Activated CD8-positive, alpha-beta memory T cell treated with anti-CD3 and anti-CD28 coated beads, Interleukin-2, amount 50 U/mL, for 4 hours (primary cell): ENCODE measurements around the gene MEF2C.

Source experiments
- DNase-seq: peaks from one replicate; pipeline ENCODE4 v3.0.0-alpha.2; 2020

The MEF2C gene

DNA sequence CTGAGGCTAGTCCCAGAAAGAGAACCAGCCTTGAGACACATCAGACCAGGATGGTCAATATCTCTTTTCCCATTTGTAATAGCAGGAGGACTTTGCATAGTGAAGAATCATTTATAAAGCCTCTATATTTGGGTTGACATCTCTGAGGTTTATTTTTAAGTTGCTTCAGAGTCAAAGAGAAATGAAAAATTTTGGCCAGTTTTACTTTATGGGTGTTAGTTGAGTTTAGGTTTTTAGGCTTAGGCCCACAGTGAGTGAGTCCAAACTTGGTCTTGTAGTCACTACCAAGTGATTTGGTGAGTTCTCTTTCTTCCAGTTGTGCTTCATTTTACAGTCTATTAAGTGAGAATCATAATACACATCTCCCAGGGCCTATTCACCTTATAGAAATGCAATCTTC is 5.3 kb upstream of the MEF2C start:
- DNase-seq, result no peak

- no peak for DNase-seq
Measured at GRCh38 chr5:88887342-88887741, 4.4 kb upstream of the MEF2C start.

DNA sequence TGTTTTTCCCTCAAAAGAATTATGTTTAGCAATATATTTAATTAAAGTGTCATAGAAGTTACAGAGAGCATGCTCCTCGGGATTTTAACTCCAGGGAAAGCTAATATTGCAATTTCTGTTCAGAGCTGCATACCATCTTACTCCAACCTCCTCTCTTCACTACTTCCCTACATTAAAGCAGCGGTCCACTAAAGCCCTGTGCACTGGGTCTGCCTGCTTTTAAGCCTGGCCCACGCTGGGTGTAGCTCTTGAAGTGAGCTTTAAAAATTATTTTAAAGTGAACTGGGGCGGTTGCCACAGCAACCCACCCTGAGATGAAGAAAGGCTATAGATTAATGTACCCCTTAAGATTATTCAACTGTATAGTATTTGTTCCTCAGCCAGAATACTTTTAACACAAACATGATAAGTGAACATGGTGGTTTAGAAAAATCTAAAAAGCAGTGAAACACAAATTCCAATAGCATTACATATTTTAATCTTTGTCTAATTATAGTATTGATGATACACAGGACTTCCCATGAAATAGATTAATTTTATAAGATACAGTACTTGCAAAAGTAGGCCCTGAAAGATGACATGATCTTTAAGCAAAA is 3.9 kb upstream of the MEF2C start:
- DNase-seq, result no peak

GRCh38 chr5:88886252-88886651 is 3.3 kb upstream of the MEF2C start:
- no peak for DNase-seq

GRCh38 chr5:88885002-88885401 is 2.0 kb upstream of the MEF2C start:
- DNase-seq, result no peak

DNA sequence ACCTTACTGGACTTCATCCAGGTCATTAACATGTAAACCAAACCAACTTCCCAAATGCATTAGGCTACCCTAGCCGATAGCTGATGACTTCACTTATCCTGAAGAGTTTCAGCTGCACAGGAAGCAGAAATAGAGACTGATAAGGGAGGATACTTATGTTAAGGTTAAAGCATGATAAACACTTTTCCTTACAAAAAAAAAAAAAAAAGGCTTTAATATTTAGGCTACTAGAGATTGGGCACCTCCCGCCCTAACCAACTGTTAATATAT is 1.6 kb upstream of the MEF2C start:
- DNase-seq, result no peak

DNA sequence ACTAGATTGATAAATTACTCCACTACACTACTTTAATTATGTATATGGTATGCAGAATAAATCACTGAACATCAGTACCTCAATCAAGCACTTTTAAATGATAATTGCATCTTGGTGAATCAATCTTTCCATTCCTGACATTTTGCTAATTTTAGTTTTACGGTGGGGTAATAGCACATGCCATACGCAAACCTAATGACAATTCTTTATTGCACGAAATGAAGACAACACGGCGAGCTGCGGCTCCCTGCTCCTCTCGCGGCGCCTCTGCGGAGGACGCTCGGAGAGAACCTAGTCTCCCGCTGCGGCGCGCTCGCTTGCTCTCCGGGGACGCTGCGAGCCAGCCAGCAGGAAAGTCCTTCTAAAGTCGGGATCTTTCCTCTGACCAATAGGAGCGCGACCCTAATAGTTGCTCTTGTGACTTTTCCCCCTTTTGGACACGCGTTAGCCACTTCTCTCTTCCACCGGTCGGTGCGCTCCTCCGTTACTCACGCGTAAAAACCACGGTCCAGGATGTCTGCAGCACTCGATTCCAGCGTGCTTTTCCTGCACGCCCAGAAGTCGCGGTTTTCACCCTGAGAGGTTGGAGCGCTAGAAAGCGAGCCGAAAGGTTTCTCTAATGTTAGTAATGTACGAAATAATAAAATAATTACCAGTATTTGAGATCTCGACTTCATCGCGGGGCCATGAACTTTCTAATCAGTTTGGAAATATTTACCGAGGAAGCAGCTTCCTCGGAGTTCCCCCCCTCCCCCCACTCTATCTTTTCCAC is 1.0 kb upstream of the MEF2C start:
- DNase-seq, result no peak

GRCh38 chr5:88882276-88883038 is 527 bp downstream of the MEF2C start:
- DNase-seq, result no peak

GRCh38 chr5:88881571-88881971 is 1.4 kb downstream of the MEF2C start:
- DNase-seq, result no peak

GRCh38 chr5:88880201-88880600 is 2.8 kb downstream of the MEF2C start:
- DNase-seq, result no peak

DNA sequence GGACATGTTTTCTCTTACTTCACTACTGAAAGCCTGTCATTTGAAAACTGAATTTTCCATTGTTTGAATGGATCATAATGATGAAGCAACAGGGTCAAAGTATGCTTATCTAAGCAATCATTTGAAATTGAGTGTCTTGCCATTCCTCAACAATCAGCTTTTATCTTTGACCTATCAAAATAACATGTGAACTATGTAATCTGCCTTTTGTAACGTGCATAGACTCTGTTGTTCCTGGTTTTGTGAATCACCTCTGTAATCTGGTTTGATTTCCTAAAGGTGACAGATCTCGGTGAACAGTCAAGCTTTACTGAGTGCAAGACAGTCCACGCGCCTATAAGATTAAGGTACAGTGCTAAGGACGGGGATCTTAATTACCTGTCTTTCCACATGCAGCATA is 3.3 kb downstream of the MEF2C start:
- DNase-seq, result no peak

GRCh38 chr5:88878976-88879375 is 4.0 kb downstream of the MEF2C start:
- DNase-seq, result no peak

DNA sequence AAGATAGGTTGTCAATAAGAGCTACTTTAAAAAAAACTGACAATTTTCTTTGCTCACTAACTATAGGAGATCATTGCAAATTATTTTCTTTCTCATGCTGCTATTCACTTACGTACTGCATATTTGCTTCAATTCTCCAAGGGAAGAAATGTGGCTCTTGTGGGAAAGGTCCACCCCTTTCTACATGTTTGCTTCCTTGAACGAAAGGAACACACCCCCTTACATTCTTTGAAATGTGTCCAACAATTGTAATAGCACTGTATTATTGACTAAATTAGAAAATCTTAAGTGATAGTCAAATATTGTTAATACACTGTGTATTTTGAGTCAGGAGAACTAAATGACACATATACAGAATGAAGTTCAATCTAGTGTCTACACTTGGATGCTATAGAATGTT is 5.2 kb downstream of the MEF2C start:
- no peak for DNase-seq

DNA sequence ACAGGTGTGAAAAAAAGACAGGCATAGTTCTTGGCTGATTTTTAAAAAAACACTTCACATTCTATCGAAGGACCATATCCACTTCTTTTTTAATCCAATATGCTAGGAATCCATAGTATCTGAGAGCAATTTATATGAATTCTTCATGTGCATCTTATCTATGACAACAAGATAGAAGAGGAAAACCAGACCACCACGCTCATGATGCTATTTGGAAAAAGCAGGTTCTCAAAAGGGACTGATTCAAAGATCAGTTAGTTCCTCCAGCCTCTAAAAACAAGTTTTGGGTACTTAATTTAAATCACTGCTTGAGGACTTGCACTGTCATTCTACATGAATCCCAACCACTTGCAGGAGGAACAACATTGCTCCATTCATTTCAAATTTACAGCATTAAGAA is 6.3 kb downstream of the MEF2C start:
- DNase-seq, result no peak

- DNase-seq, result no peak
Measured at GRCh38 chr5:88875341-88876234, 7.4 kb downstream of the MEF2C start.

GRCh38 chr5:88873447-88873846 is 9.5 kb downstream of the MEF2C start:
- DNase-seq, result no peak

- no peak for DNase-seq
Measured at GRCh38 chr5:88872971-88873370, 10.0 kb downstream of the MEF2C start.

GRCh38 chr5:88870285-88870684 is 12.7 kb downstream of the MEF2C start:
- DNase-seq, result no peak

DNA sequence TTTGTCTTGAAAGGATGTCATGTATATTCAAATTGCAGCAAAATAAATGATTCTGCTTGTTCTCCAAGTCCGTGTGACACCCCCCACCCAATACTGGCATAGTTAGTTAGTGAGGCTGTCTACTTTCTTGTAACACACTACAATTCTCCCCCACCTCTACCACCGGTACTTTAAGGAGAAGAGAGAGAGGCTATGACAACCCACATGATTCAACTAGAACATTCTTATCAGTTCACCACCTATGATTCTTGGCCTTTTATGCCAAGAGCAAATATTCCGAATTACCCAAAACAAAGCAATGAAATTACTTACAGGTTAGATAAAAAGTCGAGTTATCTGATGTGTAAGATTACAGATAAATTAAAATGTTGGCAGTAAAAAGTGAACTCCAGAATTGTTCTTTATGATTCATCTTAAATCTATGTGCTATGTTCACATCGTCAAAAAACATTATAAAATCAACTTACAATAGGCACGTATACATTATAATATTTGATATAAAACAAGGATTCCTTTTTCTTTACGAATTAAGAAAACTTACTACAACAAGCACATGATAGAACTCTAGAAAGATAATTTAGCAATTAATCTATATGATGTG is 14.4 kb downstream of the MEF2C start:
- no peak for DNase-seq

GRCh38 chr5:88867638-88868037 is 15.3 kb downstream of the MEF2C start:
- DNase-seq, result no peak

- no peak for DNase-seq
Measured at GRCh38 chr5:88863523-88863922, 19.5 kb downstream of the MEF2C start.

DNA sequence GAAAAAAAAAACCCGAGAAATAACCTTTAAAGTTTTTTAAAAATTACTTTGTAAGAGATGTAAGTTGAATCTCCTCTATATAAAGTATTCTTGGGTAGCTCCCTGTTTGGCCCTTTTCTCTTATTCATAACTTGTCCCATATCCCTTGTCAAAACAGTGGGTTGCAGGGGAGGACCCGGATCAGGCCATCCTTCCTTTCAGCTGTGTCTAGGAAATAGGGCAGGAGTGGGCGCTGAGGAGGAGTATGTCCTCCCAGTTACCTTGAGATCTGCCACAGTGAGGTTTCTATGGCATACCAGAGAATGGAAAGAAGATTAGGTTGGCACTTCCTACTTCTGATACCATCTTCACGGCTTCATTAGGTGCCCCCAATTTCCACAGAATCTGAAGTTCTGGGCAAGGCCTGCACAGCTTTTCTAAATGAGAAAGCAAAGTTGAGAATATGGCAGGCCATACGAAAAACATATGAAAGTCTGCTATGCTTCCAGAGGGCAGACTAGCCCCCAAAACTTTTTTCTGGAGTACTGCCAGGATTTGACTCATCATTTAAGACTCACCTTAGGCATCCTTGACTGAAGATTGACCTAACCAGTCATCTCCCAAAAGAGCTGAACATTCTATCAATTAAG is 20.3 kb downstream of the MEF2C start:
- no peak for DNase-seq
